GM21576 (cell line): Measurements from ENCODE around the gene TSPAN9.

Experiments used
- ATAC-seq: cut with Tn5 transposase; IDR thresholded peaks from one replicate; pipeline ENCODE4 v1.9.1; 2021; ENCODE audit warnings: mild to moderate bottlenecking, moderate library complexity; ENCODE audit not compliant: unreplicated experiment

The TSPAN9 gene

DNA sequence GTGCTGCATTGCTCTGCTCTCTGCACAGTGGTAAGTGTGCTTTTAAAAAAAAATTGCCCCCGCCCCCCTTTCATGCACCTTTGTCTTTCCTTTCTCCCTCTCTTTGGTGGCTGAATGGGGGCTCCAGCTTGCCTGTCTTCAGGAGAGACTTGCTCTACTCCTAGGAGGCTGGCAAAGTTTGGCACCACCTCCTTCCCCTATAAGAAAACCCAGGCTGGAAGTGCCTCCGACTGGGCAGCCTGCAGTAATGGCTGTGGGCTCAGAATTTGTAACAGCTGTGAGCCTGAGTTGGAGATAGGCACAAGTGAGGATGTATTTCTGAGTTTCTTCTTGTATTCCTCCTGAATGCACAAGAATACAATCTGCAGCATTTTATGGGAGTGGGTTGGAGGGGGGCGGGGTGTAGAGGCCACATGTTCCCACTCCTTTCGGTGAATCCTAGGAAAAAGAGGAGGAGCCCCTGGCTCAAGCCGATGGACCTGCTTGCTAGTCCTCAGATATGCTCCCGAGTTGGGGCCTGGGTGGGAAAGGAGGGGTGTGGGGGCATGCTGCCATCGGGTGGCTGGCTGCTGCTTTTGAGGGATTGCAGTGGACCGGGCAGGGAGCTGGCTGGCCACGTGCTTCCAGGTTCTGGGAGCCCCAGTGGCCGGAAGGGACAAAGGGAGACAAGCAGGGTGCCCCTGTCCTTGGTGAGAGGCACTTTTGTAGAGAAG, 124.3 kb downstream of the TSPAN9 start:
- no peak for ATAC-seq

- no peak for ATAC-seq
These were observed 124.9 kb downstream of the TSPAN9 start for GRCh38 chr12:3202096-3202495.

GRCh38 chr12:3202734-3203446, 125.7 kb downstream of the TSPAN9 start:
- ATAC-seq = no peak

DNA sequence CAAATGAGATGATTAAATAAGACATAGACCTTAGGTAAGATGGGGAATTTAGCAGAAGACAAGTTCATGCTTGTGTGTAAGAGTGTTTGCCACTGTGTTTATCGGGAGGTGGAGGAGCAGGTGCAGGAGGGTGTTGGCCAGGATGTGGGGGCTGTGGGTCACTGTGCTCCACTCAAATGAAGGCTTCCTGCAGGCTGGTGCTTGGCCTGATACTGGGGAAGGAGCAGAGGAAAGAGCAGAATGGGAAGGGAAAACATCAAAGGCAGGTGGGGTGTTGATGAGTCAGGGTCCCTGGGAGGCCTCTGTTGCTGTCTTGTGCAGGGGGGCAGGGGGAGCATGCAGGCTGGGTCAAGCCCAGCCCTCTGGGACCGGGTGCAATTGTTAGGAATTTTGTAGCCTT, 126.5 kb downstream of the TSPAN9 start:
- no peak for ATAC-seq

- no peak for ATAC-seq
These were observed 127.0 kb downstream of the TSPAN9 start for GRCh38 chr12:3204143-3204542.

DNA sequence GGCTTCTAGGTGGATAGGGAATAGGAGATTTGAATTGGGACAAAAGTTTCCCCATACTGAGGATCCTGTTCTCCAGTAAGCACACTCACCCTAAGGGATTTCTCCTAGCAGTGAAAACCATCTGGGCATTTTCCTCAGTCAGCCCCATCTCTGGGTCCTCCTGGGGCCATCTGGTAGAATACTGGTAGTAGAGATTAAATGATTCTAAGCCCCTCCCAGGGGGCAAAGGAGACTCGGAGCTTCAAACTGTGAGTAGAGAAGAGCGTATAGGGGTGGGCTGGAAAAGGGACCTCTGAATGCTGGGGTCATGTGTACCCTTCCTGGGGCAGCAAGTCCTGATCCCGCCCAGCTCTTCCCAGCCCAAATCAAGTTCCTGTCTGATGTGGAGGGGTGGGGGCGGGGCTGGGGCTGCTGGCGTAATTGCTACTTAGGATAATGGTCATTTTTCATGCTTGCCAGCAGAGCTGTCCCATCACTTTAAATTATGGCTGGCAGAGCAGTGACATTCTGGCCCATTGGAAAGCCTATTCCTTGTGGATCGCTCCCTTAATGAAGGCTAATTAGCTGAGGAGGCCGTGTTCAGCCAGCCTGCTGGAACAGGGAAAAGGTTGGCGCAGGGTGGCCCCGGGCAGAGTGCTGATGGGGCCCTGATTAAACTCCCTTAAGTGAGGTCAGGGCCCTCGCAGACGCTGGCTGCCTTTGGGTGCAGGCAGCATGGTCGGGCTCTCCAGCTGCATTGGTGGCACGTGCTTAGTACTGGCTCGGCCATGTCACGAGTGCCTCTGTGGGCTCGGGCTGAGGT, 127.8 kb downstream of the TSPAN9 start:
- no peak for ATAC-seq

DNA sequence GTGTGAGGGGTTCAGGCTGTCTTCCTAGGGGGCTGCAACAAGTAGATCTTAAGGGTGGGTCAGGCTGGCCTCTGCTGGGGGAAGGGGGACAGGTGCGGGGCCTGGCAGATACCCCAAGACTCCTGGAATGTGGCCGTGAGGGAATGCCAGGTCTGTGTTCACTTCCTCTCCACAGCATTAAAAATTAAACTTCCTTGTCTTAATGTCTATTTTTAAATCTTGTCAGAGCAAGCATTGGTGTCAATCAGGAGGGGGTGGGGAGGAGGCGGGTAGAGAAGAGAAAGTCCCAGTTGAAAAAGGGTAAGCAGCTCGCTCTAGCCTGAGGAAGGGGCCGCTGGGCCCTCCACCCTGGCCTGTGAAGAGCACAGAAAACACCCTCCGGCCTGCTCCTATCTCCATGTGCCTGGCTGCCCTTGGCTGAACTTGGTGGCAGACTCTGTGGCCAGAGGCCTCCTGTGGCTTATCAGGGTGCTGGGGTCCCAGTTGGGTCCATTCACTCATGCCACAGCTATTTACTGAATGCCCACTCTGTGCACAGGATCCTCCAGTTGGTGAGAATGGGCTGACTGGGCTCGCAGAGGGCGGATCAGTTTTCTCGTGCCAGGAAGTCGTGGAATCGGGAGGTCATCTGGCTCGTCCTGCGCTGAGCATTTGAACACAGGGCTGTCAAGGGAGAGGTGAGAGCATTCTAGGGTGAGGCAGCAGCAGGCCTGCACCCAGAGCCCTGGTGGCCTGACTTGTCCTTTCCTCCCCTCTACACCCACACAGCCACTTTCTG, 128.8 kb downstream of the TSPAN9 start:
- ATAC-seq = no peak

DNA sequence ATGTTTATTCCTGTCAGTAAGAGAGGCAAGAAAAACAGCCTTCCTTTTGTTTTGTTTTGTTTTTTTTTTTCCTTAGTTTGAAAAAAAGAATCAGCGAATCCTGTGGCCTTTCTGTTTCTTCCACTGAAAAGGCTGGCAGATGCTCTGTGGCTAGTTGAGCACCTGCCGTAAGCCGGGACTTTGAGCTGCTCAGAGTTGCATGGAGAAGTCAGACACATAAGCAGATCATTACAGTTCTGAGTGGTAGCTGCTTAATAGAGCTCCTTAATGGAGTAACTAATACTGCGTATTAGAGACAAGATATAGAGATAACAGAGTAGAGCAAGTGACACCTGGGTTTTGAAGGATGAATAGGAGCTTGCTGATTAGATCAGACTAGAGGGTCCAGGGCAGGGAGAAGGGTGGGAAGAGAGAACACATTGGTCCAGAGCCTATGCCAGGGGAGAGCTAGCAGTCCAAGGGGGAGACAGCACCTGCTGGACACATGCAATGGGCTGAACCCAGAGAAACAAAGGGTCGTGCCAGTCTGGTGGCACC, 129.4 kb downstream of the TSPAN9 start:
- no peak for ATAC-seq

DNA sequence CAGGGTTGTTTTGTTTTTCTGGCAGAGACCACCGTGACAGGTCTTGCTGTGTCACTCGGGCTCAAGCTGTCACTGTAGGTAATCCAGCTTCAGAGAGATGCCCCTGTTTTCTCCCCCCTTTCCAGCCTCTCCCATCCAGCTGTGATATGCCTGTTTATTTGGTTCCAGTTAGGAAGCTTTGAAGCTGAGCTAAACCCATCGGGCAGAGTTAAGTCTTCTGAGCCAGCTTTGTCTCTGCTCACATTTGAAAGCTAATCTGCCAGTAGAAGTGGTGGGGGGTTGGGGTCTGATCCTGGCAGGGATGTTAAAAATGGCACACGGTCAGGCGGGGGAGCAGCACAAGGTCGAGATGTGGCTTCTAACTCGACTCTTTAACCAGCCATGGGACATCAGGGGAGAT, 130.0 kb downstream of the TSPAN9 start:
- no peak for ATAC-seq

- no peak for ATAC-seq
These were observed 130.7 kb downstream of the TSPAN9 start for GRCh38 chr12:3207858-3208257.

DNA sequence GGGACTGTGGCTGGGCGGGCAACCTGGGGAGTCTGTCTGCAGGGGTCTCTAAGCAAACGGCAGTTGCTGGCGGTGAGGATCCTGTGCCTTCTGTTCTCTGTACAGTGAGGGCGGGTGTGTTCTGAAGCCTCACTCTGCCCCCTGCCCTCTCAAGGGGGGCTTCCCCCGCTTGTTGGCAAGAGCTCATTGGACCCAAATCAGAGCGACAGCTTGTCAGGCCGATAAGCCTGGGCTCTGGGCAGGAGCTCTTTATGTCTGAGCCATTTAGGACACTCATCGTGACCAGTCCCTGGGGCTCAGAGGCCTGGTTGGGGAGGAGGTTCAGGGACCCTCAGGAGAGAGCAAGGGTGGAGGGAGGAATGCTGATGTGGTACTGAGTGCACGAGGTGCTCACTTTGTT, 136.0 kb downstream of the TSPAN9 start:
- ATAC-seq = no peak

GRCh38 chr12:3213768-3214167, 136.6 kb downstream of the TSPAN9 start:
- ATAC-seq = no peak

GRCh38 chr12:3214526-3215365, 137.6 kb downstream of the TSPAN9 start:
- no peak for ATAC-seq

GRCh38 chr12:3215410-3215975, 138.3 kb downstream of the TSPAN9 start:
- ATAC-seq = no peak

- ATAC-seq = no peak
These were observed 138.9 kb downstream of the TSPAN9 start for GRCh38 chr12:3216097-3216496.

DNA sequence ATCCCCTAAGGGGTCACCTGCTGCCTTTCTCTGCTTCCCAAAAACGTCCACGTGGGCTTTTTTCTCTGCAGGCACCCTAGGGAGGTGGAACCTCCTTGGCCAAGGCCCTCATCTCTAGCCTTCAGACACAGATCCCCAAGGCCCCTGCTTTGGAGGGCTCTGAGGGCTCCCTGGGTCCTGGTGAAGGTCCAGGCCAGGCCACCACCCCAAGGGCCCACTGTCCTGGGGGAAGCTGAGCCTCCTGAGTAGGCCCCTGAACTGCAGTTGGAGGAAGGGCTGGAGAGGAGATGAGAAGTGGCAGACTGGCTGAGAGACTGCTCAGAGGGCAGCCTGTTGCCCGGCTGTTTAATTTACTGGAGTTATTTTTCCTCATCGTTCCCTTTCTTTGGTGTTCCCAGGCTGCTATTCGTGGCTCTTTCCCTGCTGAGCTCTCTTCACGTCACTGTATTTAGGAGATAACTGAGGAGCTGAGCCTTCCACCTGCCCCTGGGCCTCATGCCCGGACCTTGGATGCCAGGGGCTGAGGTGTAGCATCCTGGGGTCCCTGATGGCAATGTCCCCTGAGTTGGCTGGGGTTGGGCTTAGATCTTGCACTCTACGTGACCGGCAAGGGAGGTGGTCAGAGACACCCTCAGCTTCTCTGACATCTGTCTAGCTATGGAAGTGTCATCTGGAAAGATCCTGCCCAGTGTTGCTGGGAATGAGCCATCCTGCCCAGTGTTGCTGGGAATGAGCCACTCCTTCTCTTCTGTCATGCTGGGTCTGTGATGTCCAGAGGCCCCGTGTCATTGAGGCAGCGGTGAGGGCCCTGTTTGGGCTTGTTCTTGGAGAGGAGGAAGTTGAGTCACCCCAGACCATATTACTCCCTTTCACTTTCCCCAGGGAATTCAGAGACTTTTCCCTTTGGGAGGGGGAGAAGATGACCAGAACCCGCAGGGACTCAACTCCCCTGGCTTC, 139.8 kb downstream of the TSPAN9 start:
- ATAC-seq = no peak

DNA sequence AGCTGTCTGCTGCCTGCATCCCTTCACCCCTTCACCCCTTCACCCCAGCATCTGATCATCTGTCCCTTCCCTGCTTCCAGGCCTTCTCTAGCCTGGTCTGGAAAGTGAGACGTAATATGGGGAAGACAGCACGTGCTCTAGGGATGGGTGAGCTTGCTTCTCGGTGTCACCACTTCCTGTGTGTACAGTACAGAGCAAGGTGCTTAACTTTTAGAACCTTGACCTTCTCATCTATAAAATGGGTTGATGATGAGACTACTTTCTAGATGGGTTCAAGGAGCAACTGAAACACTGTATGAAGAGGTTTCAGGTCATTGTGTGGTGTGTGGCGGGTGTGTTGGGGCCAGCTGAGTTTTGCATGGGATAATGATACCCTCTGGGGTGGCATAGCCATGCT, 140.5 kb downstream of the TSPAN9 start:
- ATAC-seq = no peak
